ENCODE measurements around the gene EEFSEC.
"Not testable (repeated sequence)": the region's sequence is repeated elsewhere in the genome, so short reads cannot be mapped to it uniquely, and the experiment has no call there.

Gene EEFSEC

GRCh38 chr3:128154354-128154753, 1.1 kb downstream of the EEFSEC start:
- not testable (repeated sequence) for ATAC-seq, DNase-seq

- no peak for ATAC-seq
Observed at GRCh38 chr3:128155616-128156360, 2.5 kb downstream of the EEFSEC start.

GRCh38 chr3:128160661-128161060, 7.4 kb downstream of the EEFSEC start:
- no peak for DNase-seq
- ATAC-seq, result no peak

More at GRCh38 chr3:128155616-128156360, 2.5 kb downstream of the EEFSEC start:
- no peak for DNase-seq

GRCh38 chr3:128163432-128163831, 10.2 kb downstream of the EEFSEC start:
- DNase-seq (no peak), ATAC-seq (no peak)

- ATAC-seq, result no peak
- DNase-seq, result no peak
Observed at GRCh38 chr3:128166971-128167453, 13.7 kb downstream of the EEFSEC start.

GRCh38 chr3:128167646-128167972, 14.3 kb downstream of the EEFSEC start:
- ATAC-seq, result no peak

GRCh38 chr3:128167973-128168674, 14.8 kb downstream of the EEFSEC start:
- ATAC-seq, result no peak
- DNase-seq, result no peak

More at GRCh38 chr3:128167646-128167972, 14.3 kb downstream of the EEFSEC start:
- no peak for DNase-seq

- DNase-seq, result no peak
- no peak for ATAC-seq
Observed at GRCh38 chr3:128168836-128169235, 15.6 kb downstream of the EEFSEC start.

GRCh38 chr3:128170866-128171516, 17.7 kb downstream of the EEFSEC start:
- no peak for ATAC-seq
- no peak for DNase-seq

GRCh38 chr3:128173200-128173599, 19.9 kb downstream of the EEFSEC start:
- ATAC-seq (no peak), DNase-seq (no peak)

GRCh38 chr3:128173849-128174248, 20.6 kb downstream of the EEFSEC start:
- ATAC-seq (no peak), DNase-seq (no peak)

- no peak for ATAC-seq
- DNase-seq, result no peak
Observed at GRCh38 chr3:128174675-128175590, 21.7 kb downstream of the EEFSEC start.

- ATAC-seq, result no peak
- DNase-seq, result no peak
Observed at GRCh38 chr3:128175768-128176167, 22.5 kb downstream of the EEFSEC start.

- no peak for DNase-seq
- no peak for ATAC-seq
Observed at GRCh38 chr3:128176276-128176833, 23.1 kb downstream of the EEFSEC start.

- ATAC-seq, result no peak
Observed at GRCh38 chr3:128177865-128178264, 24.6 kb downstream of the EEFSEC start.

GRCh38 chr3:128178782-128179483, 25.7 kb downstream of the EEFSEC start:
- ATAC-seq, result no peak
- no peak for DNase-seq

More at GRCh38 chr3:128177865-128178264, 24.6 kb downstream of the EEFSEC start:
- no peak for DNase-seq

GRCh38 chr3:128179484-128179819, 26.2 kb downstream of the EEFSEC start:
- DNase-seq, result no peak
- no peak for ATAC-seq

- no peak for DNase-seq
Observed at GRCh38 chr3:128180436-128180835, 27.2 kb downstream of the EEFSEC start.

GRCh38 chr3:128180913-128181312, 27.6 kb downstream of the EEFSEC start:
- no peak for DNase-seq
- ATAC-seq, result no peak

More at GRCh38 chr3:128180436-128180835, 27.2 kb downstream of the EEFSEC start:
- ATAC-seq, result no peak

- DNase-seq, result no peak
- no peak for ATAC-seq
Observed at GRCh38 chr3:128182656-128183055, 29.4 kb downstream of the EEFSEC start.
